Neural progenitor cell (in vitro differentiated cells): ENCODE results near the gene SLC50A1.

ENCODE experiments used
- CTCF ChIP-seq: fragments of 200-600 bp; sonication (generic); IDR thresholded peaks from 2 replicates; pipeline ENCODE4 v1.5.1; 2017; ENCODE audit warnings: antibody characterized with exemption, mild to moderate bottlenecking
- EZH2 ChIP-seq: fragments of 200-600 bp; sonication (generic); IDR thresholded peaks from 2 replicates; pipeline ENCODE4 v1.6.1; 2017; ENCODE audit warnings: antibody characterized with exemption, mild to moderate bottlenecking, moderate library complexity
- EZH2phosphoT487 ChIP-seq: fragments of 200-600 bp; sonication (generic); IDR thresholded peaks from 2 replicates; pipeline ENCODE4 v1.6.1; 2017; ENCODE audit warnings: antibody characterized with exemption

- no peak for TF ChIP-seq CTCF
- no peak for TF ChIP-seq EZH2
- no peak for TF ChIP-seq EZH2phosphoT487
Observed at GRCh38 chr1:155158991-155159390, 23.3 kb downstream of the SLC50A1 start.
